H9 (cell line): ENCODE results near the gene TOP1. TPM values are rescaled to one million over a fixed set of nuclear protein-coding genes. Genes with fewer than 3 reads are reported as not detected.

Experiments
- DNase-seq: peaks from one replicate; pipeline ENCODE4 v3.0.0-alpha.2; 2017
- H2AFZ ChIP-seq: one replicate; pipeline ENCODE4 v1.6.1; 2013; ENCODE audit warnings: mild to moderate bottlenecking, low read length, control low read depth, moderate library complexity
- H2AK5ac ChIP-seq: 2 replicates; pipeline ENCODE4 v1.6.1; 2013; ENCODE audit warnings: low read length, control low read depth, mixed read lengths; ENCODE audit not compliant: insufficient read length
- H2BK120ac ChIP-seq: one replicate; pipeline ENCODE4 v1.6.1; 2013; ENCODE audit warnings: low read depth, mild to moderate bottlenecking, low read length, control low read depth, inconsistent platforms; ENCODE audit not compliant: poor library complexity, severe bottlenecking
- H2BK12ac ChIP-seq: 2 replicates; pipeline ENCODE4 v1.6.1; 2013; ENCODE audit warnings: low read length, control low read depth, mixed read lengths, low read depth; ENCODE audit not compliant: insufficient read length
- H2BK15ac ChIP-seq: 2 replicates; pipeline ENCODE4 v1.6.1; 2013; ENCODE audit warnings: low read depth, low read length, control low read depth
- H2BK20ac ChIP-seq: one replicate; pipeline ENCODE4 v1.6.1; 2013; ENCODE audit warnings: low read depth, mild to moderate bottlenecking, low read length, control low read depth, inconsistent platforms; ENCODE audit not compliant: poor library complexity, severe bottlenecking
- H2BK5ac ChIP-seq: 2 replicates; pipeline ENCODE4 v1.6.1; 2013; ENCODE audit warnings: low read length, control low read depth, mixed read lengths; ENCODE audit not compliant: insufficient read length
- H3K14ac ChIP-seq: 2 replicates; pipeline ENCODE4 v1.6.1; 2013; ENCODE audit warnings: low read length, control low read depth; ENCODE audit not compliant: insufficient read depth
- H3K18ac ChIP-seq: 2 replicates; pipeline ENCODE4 v1.6.1; 2013; ENCODE audit warnings: low read depth, mild to moderate bottlenecking, mixed read lengths, low read length, control low read depth; ENCODE audit not compliant: insufficient read length
- H3K23ac ChIP-seq: 2 replicates; pipeline ENCODE4 v1.6.1; 2013; ENCODE audit warnings: low read length, control low read depth, mixed read lengths, low read depth; ENCODE audit not compliant: insufficient read length
- H3K23me2 ChIP-seq: 2 replicates; pipeline ENCODE4 v1.6.1; 2013; ENCODE audit warnings: low read depth, mild to moderate bottlenecking, mixed read lengths, low read length, control low read depth; ENCODE audit not compliant: insufficient read length, poor library complexity, severe bottlenecking
- H3K27ac ChIP-seq: 2 replicates; pipeline ENCODE4 v1.5.1; 2013; ENCODE audit warnings: low read length, control low read depth, mixed read lengths, low read depth; ENCODE audit not compliant: insufficient read length
- H3K27me3 ChIP-seq: 2 replicates; pipeline ENCODE4 v1.6.1; 2013; ENCODE audit warnings: low read length, control low read depth, inconsistent platforms; ENCODE audit not compliant: insufficient read depth
- H3K4ac ChIP-seq: 2 replicates; pipeline ENCODE4 v1.6.1; 2013; ENCODE audit warnings: low read depth, mild to moderate bottlenecking, control low read depth, inconsistent platforms, low read length, moderate library complexity
- H3K4me1 ChIP-seq: 2 replicates; pipeline ENCODE4 v1.6.1; 2013; ENCODE audit warnings: low read length, control low read depth, inconsistent platforms; ENCODE audit not compliant: insufficient read depth
- H3K4me2 ChIP-seq: 2 replicates; pipeline ENCODE4 v1.6.1; 2013; ENCODE audit warnings: low read length, control low read depth, mixed read lengths; ENCODE audit not compliant: insufficient read length, insufficient read depth
- H3K56ac ChIP-seq: 2 replicates; pipeline ENCODE4 v1.6.1; 2013; ENCODE audit warnings: low read depth, mild to moderate bottlenecking, mixed read lengths, low read length, control low read depth; ENCODE audit not compliant: insufficient read length
- H3K79me1 ChIP-seq: 2 replicates; pipeline ENCODE4 v1.6.1; 2013; ENCODE audit warnings: low read depth, mild to moderate bottlenecking, moderate library complexity, low read length, control low read depth, inconsistent platforms; ENCODE audit not compliant: insufficient read depth, poor library complexity, severe bottlenecking
- H3K79me2 ChIP-seq: 2 replicates; pipeline ENCODE4 v1.6.1; 2013; ENCODE audit warnings: low read length, control low read depth, inconsistent platforms; ENCODE audit not compliant: insufficient read depth
- H3K9ac ChIP-seq: 2 replicates; pipeline ENCODE4 v1.6.1; 2013; ENCODE audit warnings: low read length, control low read depth, mixed read lengths; ENCODE audit not compliant: insufficient read length; ENCODE audit errors: extremely low read depth
- H3K9me3 ChIP-seq: one replicate; pipeline ENCODE4 v1.6.1; 2013; ENCODE audit warnings: low read depth, low read length, inconsistent platforms; ENCODE audit not compliant: control insufficient read depth
- H3T11ph ChIP-seq: one replicate; pipeline ENCODE4 v1.6.1; 2013; ENCODE audit warnings: mild to moderate bottlenecking, low read length, control low read depth, inconsistent platforms
- H4K20me1 ChIP-seq: one replicate; pipeline ENCODE4 v1.6.1; 2013; ENCODE audit not compliant: control insufficient read depth, insufficient read length, insufficient read depth
- H4K5ac ChIP-seq: 2 replicates; pipeline ENCODE4 v1.6.1; 2013; ENCODE audit warnings: low read depth, mild to moderate bottlenecking, mixed read lengths, low read length, control low read depth; ENCODE audit not compliant: insufficient read length
- H4K8ac ChIP-seq: replicated peaks from 2 replicates; pipeline ENCODE4 v1.6.1; 2013; ENCODE audit warnings: low read length, control low read depth, mixed read lengths, low read depth; ENCODE audit not compliant: insufficient read length
- H4K91ac ChIP-seq: 2 replicates; pipeline ENCODE4 v1.6.1; 2013; ENCODE audit warnings: low read depth, mild to moderate bottlenecking, moderate library complexity, mixed read lengths, low read length, control low read depth; ENCODE audit not compliant: insufficient read length
- H3K27ac Mint-ChIP-seq, 3 experiments: 2 replicates in 2 of 3; 3 replicates in 1 of 3; pipeline ENCODE4 v1.8.0; 2020 to 2021; ENCODE audit warnings: mixed read lengths in 3 of 3, mild to moderate bottlenecking in 1 of 3, moderate library complexity in 1 of 3
- H3K27me3 Mint-ChIP-seq: 2 replicates; pipeline ENCODE4 v1.8.0; 2021; ENCODE audit warnings: low read depth, mild to moderate bottlenecking, moderate library complexity, mixed read lengths
- H3K36me3 Mint-ChIP-seq, 3 experiments: 2 replicates in 2 of 3; 3 replicates in 1 of 3; pipeline ENCODE4 v1.8.0; 2020 to 2021; ENCODE audit warnings: low read depth in 3 of 3, mixed read lengths in 3 of 3; ENCODE audit not compliant: insufficient read depth in 1 of 3
- H3K4me1 Mint-ChIP-seq, 2 experiments: 2 replicates each; pipeline ENCODE4 v1.8.0; 2020; ENCODE audit warnings: mixed read lengths in 2 of 2
- H3K4me3 Mint-ChIP-seq, 2 experiments: 2 replicates in 1 of 2; 3 replicates in 1 of 2; pipeline ENCODE4 v1.8.0; 2020 to 2021; ENCODE audit warnings: mild to moderate bottlenecking in 2 of 2, mixed read lengths in 2 of 2, moderate library complexity in 1 of 2
- H3K9me3 Mint-ChIP-seq, 2 experiments: 2 replicates in 1 of 2; 3 replicates in 1 of 2; pipeline ENCODE4 v1.8.0; 2020; ENCODE audit warnings: mild to moderate bottlenecking in 2 of 2, mixed read lengths in 2 of 2, moderate library complexity in 1 of 2
- CTCF ChIP-seq: fragments of 200-600 bp; sonication (generic); conservative IDR thresholded peaks from 3 replicates; pipeline ENCODE4 v1.8.0; 2021; ENCODE audit warnings: antibody characterized with exemption, mild to moderate bottlenecking
- WGBS: extraction: QIAGEN DNeasy Blood & Tissue Kit; methylation state at CpG from one replicate; pipeline ENCODE4 v1.1.7; 2013; ENCODE audit warnings: missing lambda C conversion rate, low lambda C conversion rate, mixed read lengths; ENCODE audit not compliant: insufficient read length; ENCODE audit errors: extremely low coverage; 5-methylcytosine and 5-hydroxymethylcytosine counted together
- total RNA-seq: library from RNA; stranded (reverse); gene quantifications from 2 replicates; pipeline ENCODE4 v1.2.1, GENCODE V29; 2021

Gene TOP1
- total RNA-seq, 1 experiment from 2014 or later: 96.4 TPM

DNA sequence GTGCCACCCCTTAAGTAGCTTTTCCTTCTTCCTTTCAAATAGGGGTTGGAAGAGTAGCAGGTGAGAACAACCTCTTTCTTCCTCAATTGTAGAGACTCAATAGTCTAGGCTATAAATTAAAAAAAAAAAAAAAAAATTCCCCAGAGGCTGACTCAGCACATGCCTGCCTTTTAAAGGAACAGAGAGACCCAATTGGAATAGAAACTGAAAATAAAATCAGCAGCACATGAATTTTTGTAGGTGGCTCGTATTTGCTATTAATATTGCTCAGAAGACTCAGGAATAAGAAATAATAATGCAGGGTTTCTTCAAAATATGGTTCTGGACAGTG lies 19.3 kb downstream of the TOP1 start:
- Histone ChIP-seq H3T11ph (no peak overlapping the region), H3K56ac (no peak overlapping the region), H2BK15ac (no peak overlapping the region), H3K79me2 (peaks cover 30% of the 10 kb centered on the region; the same call in 1 of the 2 replicates), H4K20me1 (peaks cover 2% of the 10 kb centered on the region), H3K27me3 (no peaks in the 10 kb centered on the region), H3K9ac (no peak overlapping the region), H3K4ac (no peak overlapping the region), H3K4me1 (peaks cover 16% of the 10 kb centered on the region; the same call in 1 of the 2 replicates), H2BK20ac (no peak overlapping the region), H3K14ac (no peak overlapping the region), H3K4me2 (no peak overlapping the region), H2BK120ac (no peak overlapping the region), H3K18ac (no peak overlapping the region), H3K79me1 (peaks cover 5% of the 10 kb centered on the region), H3K27ac (no peak overlapping the region), H4K8ac (no peak overlapping the region), H2AFZ (no peak overlapping the region), H3K9me3 (no peaks in the 10 kb centered on the region), H3K23me2 (no peaks in the 10 kb centered on the region), H2BK12ac (no peak overlapping the region), H2AK5ac (no peak overlapping the region), H4K5ac (no peak overlapping the region), H2BK5ac (no peak overlapping the region), H3K23ac (no peak overlapping the region), H4K91ac (no peak overlapping the region)
- no peak for TF ChIP-seq CTCF
- H3K27ac Mint-ChIP-seq: no peak overlapping the region; a peak in 1 of 7 replicates
- WGBS: no CpG with 5 or more reads among the region's 1 CpG
- H3K4me3 Mint-ChIP-seq: peak overlapping the region in 1 of 2 experiments; percentile 8; a peak in 2 of 5 replicates
- no peak for DNase-seq
- H3K9me3 Mint-ChIP-seq: no peaks in the 10 kb centered on the region
- H3K4me1 Mint-ChIP-seq: peaks cover 72 to 74% of the 10 kb centered on the region in 2 experiments
- no peaks in the 10 kb centered on the region for H3K27me3 Mint-ChIP-seq
- H3K36me3 Mint-ChIP-seq: peaks cover 0 to 6% (median 0%) of the 10 kb centered on the region in 3 experiments; a peak in 3 of 7 replicates
